Activated CD4-positive, CD25-positive, alpha-beta regulatory T cell treated with anti-CD3 and anti-CD28 coated beads, Interleukin-2, amount 50 U/mL, for 72 hours (primary cell): ENCODE data around the gene KEAP1.

Source experiments
- DNase-seq: peaks from one replicate; pipeline ENCODE4 v3.0.0; 2021

Gene KEAP1

GRCh38 chr19:10521461-10522171, 18.5 kb upstream of the KEAP1 start:
- DNase-seq, result no peak

DNA sequence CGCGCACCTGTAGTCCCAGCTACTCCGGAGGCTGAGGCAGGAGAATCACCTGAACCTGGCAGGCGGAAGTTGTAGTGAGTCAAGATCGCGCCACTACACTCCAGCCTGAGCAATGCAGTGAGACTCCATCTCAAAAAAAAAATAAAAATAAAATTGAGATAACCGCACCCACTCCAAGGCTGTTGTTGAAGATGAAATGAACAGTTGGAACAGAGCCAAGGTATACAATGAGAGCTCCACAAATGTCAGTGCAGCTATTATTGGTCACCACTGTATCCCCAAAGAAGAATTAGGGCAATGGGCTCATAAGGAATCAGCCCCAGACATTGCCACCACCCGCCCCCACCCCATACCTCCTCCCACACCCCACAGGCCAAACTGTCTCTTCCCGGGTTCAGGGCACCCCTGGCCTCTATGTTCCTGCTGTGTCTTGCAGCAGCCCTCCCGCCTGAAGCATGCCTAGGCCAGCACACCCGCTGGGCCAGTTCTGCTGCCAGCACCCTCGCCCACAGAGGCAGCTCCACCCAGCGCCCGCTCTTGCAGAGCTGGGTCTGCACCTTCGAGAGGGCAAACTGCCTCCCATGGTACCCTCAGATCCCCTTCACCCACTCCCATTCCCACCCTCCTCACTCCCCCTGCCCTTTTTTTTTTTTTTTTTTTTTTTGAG, 17.6 kb upstream of the KEAP1 start:
- DNase-seq, result no peak

GRCh38 chr19:10519421-10519820, 16.3 kb upstream of the KEAP1 start:
- no peak for DNase-seq

GRCh38 chr19:10518444-10519361, 15.5 kb upstream of the KEAP1 start:
- no peak for DNase-seq

DNA sequence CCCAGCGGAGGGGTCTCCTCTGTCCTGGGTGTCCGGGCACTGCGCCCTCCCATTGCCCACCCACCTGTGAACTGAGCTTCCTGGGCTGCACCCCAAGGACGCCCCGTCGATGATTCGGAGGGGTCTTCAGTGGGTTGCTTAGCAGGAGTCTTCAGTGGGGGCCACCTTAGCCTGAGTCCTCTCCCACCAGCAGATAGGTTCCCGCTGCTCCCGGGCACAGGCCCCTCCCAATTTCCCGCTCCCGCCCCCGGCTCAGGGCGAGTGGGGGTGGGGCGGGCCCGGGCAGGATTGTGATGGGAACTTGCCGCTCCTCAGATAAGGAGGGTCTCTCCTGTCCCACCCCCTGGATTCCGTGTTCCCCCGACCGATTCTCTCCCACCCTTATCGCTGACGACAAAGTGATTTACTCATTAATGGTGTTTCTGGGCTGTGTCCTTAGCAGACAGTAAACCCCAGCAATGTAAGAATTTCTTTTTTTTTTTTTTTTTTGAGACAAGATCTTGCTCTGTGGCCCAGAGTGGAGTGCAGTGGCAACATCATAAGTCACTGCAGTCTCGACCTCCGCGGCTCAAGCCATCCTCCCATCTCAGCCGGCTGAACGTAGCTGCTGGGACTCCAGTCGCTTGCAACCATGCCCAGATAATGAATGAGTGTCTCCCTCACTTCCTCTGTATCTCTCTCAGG, 14.7 kb upstream of the KEAP1 start:
- no peak for DNase-seq

GRCh38 chr19:10517361-10517759, 14.2 kb upstream of the KEAP1 start, which contains the start of gene S1PR5:
TSS of gene S1PR5 (minus strand) at chr19:10517447. CDS start at chr19:10515011, 2,436 bp downstream.
- DNase-seq, result peak; percentile 38

DNA sequence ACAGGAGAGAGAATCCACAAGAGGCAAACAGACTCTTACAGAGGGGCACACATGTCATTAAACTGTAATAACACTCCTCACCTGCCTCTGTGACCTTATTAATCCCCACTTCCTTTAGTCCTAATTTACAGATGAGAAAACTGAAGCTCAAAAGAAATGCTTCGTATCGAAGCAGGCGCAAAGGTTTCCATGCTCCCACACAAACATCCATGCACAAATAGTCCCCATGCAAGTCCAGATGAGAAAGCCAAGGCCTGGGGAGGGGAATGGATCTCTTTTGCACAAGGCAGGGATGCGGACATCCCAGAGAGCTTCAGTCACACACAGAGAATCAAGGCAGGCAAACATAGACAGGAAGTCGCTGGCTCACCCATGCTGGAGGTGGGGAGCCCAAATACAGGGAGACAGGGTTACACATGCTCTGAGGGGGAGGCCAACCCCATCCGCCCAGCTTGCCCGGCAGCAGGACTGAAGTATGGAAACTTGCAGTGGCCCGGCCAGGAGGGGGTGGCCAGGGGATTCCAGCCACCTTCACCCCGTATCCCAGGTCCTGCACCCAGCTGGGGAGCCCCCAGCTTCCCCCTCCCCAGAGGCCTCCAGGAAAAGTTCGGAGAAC, 13.6 kb upstream of the KEAP1 start:
- DNase-seq, result no peak

GRCh38 chr19:10516064-10516385, 12.9 kb upstream of the KEAP1 start:
- no peak for DNase-seq

DNA sequence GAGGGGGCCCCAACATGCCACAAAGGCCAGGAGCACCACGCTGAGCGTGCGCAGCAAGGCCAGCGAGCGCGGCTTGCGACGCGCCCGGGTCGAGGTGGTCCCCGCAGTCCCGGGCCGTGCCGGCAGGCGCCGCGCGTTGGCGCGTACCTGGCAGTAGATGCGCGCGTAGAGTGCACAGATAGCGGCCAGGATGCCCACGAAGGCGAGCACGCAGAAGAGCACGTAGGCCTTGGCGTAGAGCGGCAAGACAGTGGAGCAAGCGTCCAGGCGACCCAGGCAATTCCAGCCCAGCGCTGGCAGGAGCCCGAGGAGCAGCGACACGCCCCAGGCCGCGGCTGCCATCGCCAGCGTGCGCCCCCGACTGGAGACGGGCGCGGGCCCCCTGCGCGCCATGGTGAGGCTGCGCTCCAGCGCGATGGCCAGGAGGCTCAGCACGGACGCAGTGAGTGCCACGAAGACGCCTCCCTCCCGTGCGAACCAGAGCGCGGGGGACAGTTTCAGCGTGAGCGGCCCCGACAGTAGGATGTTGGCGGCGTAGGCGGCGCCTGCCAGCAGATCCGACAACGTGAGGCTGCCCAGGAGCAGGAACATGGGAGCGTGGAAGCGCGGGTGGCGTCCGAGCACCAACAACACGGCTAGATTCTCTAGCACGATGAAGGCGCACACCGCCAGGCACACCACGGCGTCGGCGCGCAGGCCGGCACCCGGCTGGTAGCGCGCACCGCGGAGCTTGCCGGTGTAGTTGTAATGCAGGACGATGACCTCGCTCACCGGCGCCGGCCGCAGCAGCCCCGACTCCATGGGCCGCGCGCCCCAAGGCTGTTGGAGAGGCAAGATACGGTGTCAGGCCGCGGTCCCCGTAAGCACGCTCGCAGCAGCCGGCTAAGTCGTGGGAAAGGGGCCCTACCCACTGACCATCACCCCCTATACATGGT, 11.3 kb upstream of the KEAP1 start:
- DNase-seq, result no peak

DNA sequence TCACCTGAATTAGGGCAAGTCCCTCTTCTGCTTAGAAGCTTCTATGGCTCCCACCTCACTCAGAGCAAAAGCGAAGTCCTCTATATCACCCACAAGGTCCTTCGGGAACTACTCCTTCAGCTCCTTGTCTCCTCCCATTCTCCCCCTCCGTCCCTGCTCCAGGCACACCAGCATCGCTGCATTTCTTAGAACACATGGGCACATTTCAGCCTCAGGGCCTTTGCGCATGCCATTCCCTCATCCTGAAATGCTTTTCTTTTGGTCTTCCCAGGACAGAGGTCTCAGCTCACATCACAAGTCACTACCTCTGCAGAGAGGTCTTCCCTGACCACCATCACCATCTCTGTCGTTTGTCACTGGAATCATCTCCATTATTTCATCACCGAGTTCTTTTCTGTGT, 10.1 kb upstream of the KEAP1 start:
- no peak for DNase-seq

- peak; percentile 68 for DNase-seq
Measured at GRCh38 chr19:10510301-10510802, 7.2 kb upstream of the KEAP1 start.

DNA sequence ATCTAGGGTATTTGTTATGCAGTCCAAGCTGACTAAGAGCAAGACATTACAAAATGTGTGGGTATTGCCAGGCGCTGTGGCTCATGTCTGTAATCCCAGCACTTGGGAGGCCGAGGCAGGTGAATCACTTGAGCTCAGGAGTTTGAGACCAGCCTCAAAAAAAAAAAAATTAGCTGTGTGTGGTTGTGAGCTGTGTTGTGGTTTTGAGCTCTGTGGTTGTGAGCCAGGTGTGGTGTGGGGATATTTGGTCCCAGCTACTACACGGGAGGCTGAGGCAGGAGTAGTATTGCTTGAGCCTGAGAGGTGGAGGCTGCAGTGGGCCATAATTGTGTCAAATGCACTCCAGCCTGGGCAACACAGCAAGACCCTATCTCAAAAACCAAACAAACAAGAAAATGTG, 5.6 kb upstream of the KEAP1 start:
- peak; percentile 36 for DNase-seq

DNA sequence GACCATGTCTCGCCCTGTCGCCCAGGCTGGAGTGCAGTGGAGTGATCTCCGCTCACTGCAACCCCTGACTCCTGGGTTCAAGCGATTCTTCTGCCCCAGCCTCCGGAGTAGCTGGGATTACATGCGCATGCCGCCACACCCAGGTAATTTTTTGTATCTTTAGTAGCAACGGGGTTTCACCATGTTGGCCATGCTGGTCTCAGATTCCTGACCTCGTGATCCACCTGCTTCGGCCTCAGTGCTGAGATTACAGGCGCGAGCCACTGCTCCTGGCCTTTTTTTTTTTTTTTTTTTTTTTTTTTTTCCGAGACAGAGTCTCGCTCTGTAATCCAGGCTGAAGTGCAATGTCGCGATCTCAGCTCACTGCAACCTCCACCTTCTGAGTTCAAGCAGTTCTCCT, 4.9 kb upstream of the KEAP1 start:
- DNase-seq, result no peak

DNA sequence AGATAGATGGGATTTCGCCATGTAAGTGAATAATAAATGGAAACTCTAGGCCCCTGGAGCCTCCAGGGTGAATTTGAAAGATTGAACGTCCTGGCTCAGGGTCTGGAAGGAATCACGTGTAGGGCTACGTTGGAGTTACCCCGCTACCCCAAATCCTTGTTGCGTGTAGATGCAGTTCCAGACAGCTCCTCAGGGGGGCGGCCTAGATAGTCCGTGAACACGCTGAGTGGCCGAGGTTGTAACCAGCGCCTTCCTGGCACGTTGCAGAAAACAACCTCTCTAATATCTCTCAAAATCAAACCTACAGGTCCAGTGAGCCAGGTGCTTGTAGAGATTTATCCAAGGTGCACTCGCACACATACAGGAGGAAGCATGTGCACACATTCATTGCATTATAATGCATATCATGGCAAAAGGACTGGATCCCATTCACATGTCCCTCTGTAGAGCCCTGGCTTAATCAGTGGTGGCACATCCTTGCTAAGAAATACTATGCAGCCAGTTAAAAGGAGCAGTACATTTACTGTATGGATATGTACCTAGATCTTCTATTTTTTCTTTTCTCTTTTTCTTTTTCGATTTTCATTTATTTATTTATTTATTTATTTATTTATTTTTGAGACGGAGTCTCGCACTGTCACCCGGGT, 2.5 kb upstream of the KEAP1 start:
- DNase-seq, result peak; percentile 86

DNA sequence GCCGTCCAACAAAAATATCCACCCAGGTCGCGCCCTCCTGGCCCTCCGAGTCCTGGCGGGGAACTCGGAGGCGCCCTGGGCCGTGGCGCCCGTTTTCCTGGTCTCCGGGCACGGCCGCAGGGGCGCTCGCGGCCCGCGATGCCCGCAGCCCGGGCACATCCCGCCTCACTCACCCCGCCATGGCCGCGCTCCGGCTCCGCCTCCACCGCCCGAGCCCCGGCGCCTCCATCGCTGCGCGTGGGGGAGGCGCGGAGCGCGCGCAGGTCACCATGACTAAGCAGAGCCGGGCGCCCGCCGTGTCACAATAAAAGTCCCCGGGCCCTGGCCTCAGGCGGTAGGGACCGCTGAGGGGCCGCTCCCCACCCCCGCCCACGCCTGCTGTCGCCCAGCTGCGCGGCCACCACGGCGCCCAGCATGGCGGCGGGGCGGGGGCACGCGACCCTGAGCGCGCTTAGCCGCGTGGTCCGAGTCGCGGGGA, 593 bp downstream of the KEAP1 start:
- DNase-seq, result peak; percentile 93

DNA sequence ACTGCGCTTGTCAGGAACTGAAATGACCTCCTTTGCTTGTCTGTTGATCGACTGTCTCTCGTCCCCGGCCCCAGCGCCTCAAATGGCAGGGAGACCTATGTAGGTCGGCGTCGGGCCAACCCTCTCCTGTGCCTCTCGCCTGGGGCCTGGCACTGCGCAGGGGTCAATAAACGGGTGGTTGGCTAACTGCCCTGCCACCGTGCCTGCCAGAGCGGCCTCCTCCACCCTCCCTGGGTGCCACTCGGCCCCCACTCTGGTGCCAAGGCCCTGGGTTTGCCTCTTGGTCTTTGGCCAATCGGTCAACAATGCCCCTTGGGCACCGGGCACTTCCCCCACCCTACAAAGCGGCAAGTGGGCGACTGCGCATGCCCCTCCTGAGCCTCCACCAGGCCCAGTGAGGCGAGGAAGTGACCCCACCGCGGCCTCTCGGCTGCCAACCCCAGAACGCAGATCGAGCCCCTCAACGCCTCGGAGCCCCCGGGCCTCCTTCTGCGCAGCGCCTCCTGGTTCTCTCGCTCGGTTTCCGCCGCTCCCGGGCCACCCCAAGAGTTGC, 1.1 kb downstream of the KEAP1 start:
- peak; percentile 65 for DNase-seq

DNA sequence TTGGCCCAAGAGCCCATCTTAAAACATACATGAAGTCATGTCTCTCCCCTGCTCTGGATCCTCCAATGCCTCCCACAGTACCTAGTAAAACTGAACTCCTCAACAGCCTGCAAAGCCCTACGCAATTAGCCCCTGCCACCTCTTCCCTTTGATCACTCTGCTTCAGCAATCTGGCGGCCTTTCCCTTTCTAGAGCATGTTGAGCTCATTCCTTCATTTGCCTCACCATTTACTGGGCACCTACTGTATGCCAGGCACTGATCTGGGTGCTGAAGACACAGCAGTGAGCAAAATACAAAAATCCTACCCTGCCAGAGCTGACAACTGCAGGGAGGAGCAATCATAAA, 2.9 kb downstream of the KEAP1 start:
- DNase-seq, result no peak

DNA sequence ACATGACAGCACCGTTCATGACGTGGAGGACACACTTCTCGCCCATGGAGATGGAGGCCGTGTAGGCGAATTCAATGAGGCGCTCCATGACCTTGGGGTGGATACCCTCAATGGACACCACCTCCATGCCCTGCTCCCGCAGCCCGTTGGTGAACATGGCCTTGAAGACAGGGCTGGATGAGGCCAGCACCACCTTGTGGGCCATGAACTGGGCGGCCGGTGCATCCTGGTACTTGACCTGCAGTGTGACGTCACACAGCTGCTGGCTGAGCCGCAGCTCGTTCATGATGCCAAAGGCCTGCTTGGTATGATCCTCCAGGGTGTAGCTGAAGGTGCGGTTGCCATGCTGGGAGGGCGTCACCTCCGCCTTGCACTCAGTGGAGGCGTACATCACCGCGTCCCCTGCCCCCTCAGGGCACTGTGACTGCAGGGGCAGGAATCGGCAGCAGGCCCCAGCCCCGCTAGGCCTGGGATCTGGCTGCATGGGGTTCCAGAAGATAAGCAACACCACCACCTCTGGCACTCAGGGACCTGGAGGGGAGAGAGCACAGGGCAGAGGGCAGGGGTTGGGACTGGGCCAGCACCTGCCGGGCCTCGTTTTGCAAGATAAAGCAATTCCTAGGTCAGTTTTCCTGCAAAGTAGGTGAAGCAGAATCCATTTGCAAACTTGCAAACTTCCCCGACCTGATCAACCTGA, 3.5 kb downstream of the KEAP1 start:
- DNase-seq, result no peak

GRCh38 chr19:10497371-10497770, 5.8 kb downstream of the KEAP1 start:
- no peak for DNase-seq
